Activated CD4-positive, alpha-beta memory T cell treated with anti-CD3 and anti-CD28 coated beads, Interleukin-2, amount 10 ng/mL, durations not matched to agents 7 days and 5 days (primary cell): ENCODE results near the gene CHAT. TPM values are rescaled to one million over a fixed set of nuclear protein-coding genes. Genes with fewer than 3 reads are reported as not detected.

Source experiments
- CTCF ChIA-PET: fragments of 350-600 bp; sonication (Branson Sonifier 250); formaldehyde crosslinking; loops from one replicate; lab custom pipeline; 2021; ENCODE audit warnings: antibody characterized with exemption, inconsistent platforms; lab: Charles Lee
- POLR2A ChIA-PET: fragments of 350-600 bp; sonication (Branson Sonifier 250); formaldehyde crosslinking; loops from one replicate; lab custom pipeline; 2021; ENCODE audit warnings: antibody characterized with exemption; lab: Charles Lee
- DNase-seq: peaks from one replicate; pipeline ENCODE4 v3.0.0-alpha.2; 2020
- H3K27ac Mint-ChIP-seq: one replicate; pipeline ENCODE4 v1.8.0; 2021; ENCODE audit warnings: mild to moderate bottlenecking, mixed read lengths
- H3K27me3 Mint-ChIP-seq: one replicate; pipeline ENCODE4 v1.8.0; 2021; ENCODE audit warnings: mixed read lengths
- H3K36me3 Mint-ChIP-seq: one replicate; pipeline ENCODE4 v1.8.0; 2021; ENCODE audit warnings: low read depth, mixed read lengths
- H3K4me1 Mint-ChIP-seq: one replicate; pipeline ENCODE4 v1.8.0; 2021; ENCODE audit warnings: mixed read lengths
- H3K4me3 Mint-ChIP-seq: one replicate; pipeline ENCODE4 v1.8.0; 2021; ENCODE audit warnings: mild to moderate bottlenecking, mixed read lengths
- H3K9me3 Mint-ChIP-seq: one replicate; pipeline ENCODE4 v1.8.0; 2021; ENCODE audit warnings: mixed read lengths
- total RNA-seq, 2 experiments: library from RNA; stranded (reverse); gene quantifications; one replicate each; pipeline ENCODE4 v1.2.3, GENCODE V29; 2021

CHAT gene
- total RNA-seq, 2 experiments from 2014 or later = not detected

GRCh38 chr10:49599546-49599945 is 14.3 kb upstream of the CHAT start:
- H3K27me3 Mint-ChIP-seq = peaks cover 3% of the 10 kb centered on the region
- H3K4me1 Mint-ChIP-seq = no peaks in the 10 kb centered on the region
- no peaks in the 10 kb centered on the region for H3K9me3 Mint-ChIP-seq
- no peak for DNase-seq
- H3K27ac Mint-ChIP-seq = no peak overlapping the region
- H3K36me3 Mint-ChIP-seq = no peaks in the 10 kb centered on the region
- H3K4me3 Mint-ChIP-seq = no peak overlapping the region
- ChIA-PET CTCF (no interaction called here), POLR2A (no interaction called here)

GRCh38 chr10:49600046-49600445 is 13.8 kb upstream of the CHAT start:
- DNase-seq = no peak
- Mint-ChIP-seq H3K4me1 (no peaks in the 10 kb centered on the region), H3K27ac (no peak overlapping the region), H3K36me3 (no peaks in the 10 kb centered on the region), H3K27me3 (peaks cover 3% of the 10 kb centered on the region), H3K4me3 (no peak overlapping the region), H3K9me3 (no peaks in the 10 kb centered on the region)
- ChIA-PET CTCF (no interaction called here), POLR2A (no interaction called here)

GRCh38 chr10:49600781-49601400 is 12.9 kb upstream of the CHAT start:
- Mint-ChIP-seq H3K27me3 (peaks cover 3% of the 10 kb centered on the region), H3K36me3 (no peaks in the 10 kb centered on the region), H3K9me3 (no peaks in the 10 kb centered on the region), H3K4me1 (no peaks in the 10 kb centered on the region), H3K4me3 (no peak overlapping the region), H3K27ac (no peak overlapping the region)
- DNase-seq = peak; percentile 5
- POLR2A ChIA-PET = no interaction called here
- CTCF ChIA-PET = no interaction called here

GRCh38 chr10:49601857-49602256 is 12.0 kb upstream of the CHAT start:
- H3K9me3 Mint-ChIP-seq = no peaks in the 10 kb centered on the region
- no peak overlapping the region for H3K27ac Mint-ChIP-seq
- H3K36me3 Mint-ChIP-seq = no peaks in the 10 kb centered on the region
- DNase-seq = peak; percentile 8
- POLR2A ChIA-PET = no interaction called here
- H3K27me3 Mint-ChIP-seq = peaks cover 5% of the 10 kb centered on the region
- no peak overlapping the region for H3K4me3 Mint-ChIP-seq
- peaks cover 3% of the 10 kb centered on the region for H3K4me1 Mint-ChIP-seq
- CTCF ChIA-PET = no interaction called here

GRCh38 chr10:49602380-49603023 is 11.3 kb upstream of the CHAT start:
- CTCF ChIA-PET = interaction anchor here (1.0 kb wide), 1 partner anchor 9 kb away, joined by 3 read pairs; no protein-coding TSS in a partner anchor
- Mint-ChIP-seq H3K27ac (no peak overlapping the region), H3K9me3 (no peaks in the 10 kb centered on the region), H3K27me3 (peaks cover 11% of the 10 kb centered on the region), H3K36me3 (no peaks in the 10 kb centered on the region), H3K4me1 (peaks cover 3% of the 10 kb centered on the region), H3K4me3 (no peak overlapping the region)
- DNase-seq = no peak
- POLR2A ChIA-PET = no interaction called here

- CTCF ChIA-PET = no interaction called here
- Mint-ChIP-seq H3K27me3 (peaks cover 31% of the 10 kb centered on the region), H3K4me3 (no peak overlapping the region), H3K27ac (no peak overlapping the region), H3K4me1 (peaks cover 3% of the 10 kb centered on the region), H3K36me3 (no peaks in the 10 kb centered on the region), H3K9me3 (no peaks in the 10 kb centered on the region)
- POLR2A ChIA-PET = no interaction called here
- DNase-seq = peak; percentile 5
Measured at GRCh38 chr10:49605216-49605938, 8.5 kb upstream of the CHAT start.

- Mint-ChIP-seq H3K9me3 (no peaks in the 10 kb centered on the region), H3K27me3 (peaks cover 33% of the 10 kb centered on the region), H3K27ac (no peak overlapping the region), H3K36me3 (no peaks in the 10 kb centered on the region), H3K4me1 (peaks cover 3% of the 10 kb centered on the region), H3K4me3 (no peak overlapping the region)
- ChIA-PET CTCF (interaction anchor here (1.0 kb wide), 1 partner anchor 13 kb away, joined by 6 read pairs; no protein-coding TSS in a partner anchor), POLR2A (interaction anchor here (0.7 kb wide), 1 partner anchor 673 kb away, joined by 3 read pairs; no protein-coding TSS in a partner anchor)
- DNase-seq = peak; percentile 7
Measured at GRCh38 chr10:49605939-49606509, 7.8 kb upstream of the CHAT start.

GRCh38 chr10:49606981-49607535 is 6.8 kb upstream of the CHAT start:
- Mint-ChIP-seq H3K27ac (no peak overlapping the region), H3K36me3 (peaks cover 5% of the 10 kb centered on the region), H3K27me3 (peaks cover 43% of the 10 kb centered on the region), H3K4me1 (peaks cover 3% of the 10 kb centered on the region), H3K9me3 (no peaks in the 10 kb centered on the region), H3K4me3 (no peak overlapping the region)
- DNase-seq = peak; percentile 82
- ChIA-PET CTCF (interaction anchor here (1.0 kb wide), 1 partner anchor 14 kb away, joined by 6 read pairs; no protein-coding TSS in a partner anchor), POLR2A (interaction anchor here (0.7 kb wide), 1 partner anchor 672 kb away, joined by 3 read pairs; no protein-coding TSS in a partner anchor)

GRCh38 chr10:49608166-49609005 is 5.5 kb upstream of the CHAT start:
- ChIA-PET POLR2A (no interaction called here), CTCF (no interaction called here)
- Mint-ChIP-seq H3K4me3 (no peak overlapping the region), H3K27ac (peak overlapping the region; percentile 21), H3K36me3 (peaks cover 12% of the 10 kb centered on the region), H3K4me1 (peaks cover 5% of the 10 kb centered on the region), H3K9me3 (no peaks in the 10 kb centered on the region), H3K27me3 (peaks cover 56% of the 10 kb centered on the region)
- no peak for DNase-seq

- Mint-ChIP-seq H3K36me3 (peaks cover 12% of the 10 kb centered on the region), H3K4me3 (no peak overlapping the region), H3K9me3 (no peaks in the 10 kb centered on the region), H3K27ac (no peak overlapping the region), H3K27me3 (peaks cover 59% of the 10 kb centered on the region), H3K4me1 (peaks cover 5% of the 10 kb centered on the region)
- ChIA-PET CTCF (no interaction called here), POLR2A (no interaction called here)
- DNase-seq = no peak
Measured at GRCh38 chr10:49609006-49609282, 4.9 kb upstream of the CHAT start.

GRCh38 chr10:49609283-49610113 is 4.3 kb upstream of the CHAT start:
- ChIA-PET CTCF (no interaction called here), POLR2A (no interaction called here)
- DNase-seq = no peak
- peaks cover 12% of the 10 kb centered on the region for H3K36me3 Mint-ChIP-seq
- H3K27ac Mint-ChIP-seq = no peak overlapping the region
- no peak overlapping the region for H3K4me3 Mint-ChIP-seq
- H3K27me3 Mint-ChIP-seq = peaks cover 62% of the 10 kb centered on the region
- no peaks in the 10 kb centered on the region for H3K9me3 Mint-ChIP-seq
- peaks cover 5% of the 10 kb centered on the region for H3K4me1 Mint-ChIP-seq

- no peaks in the 10 kb centered on the region for H3K9me3 Mint-ChIP-seq
- ChIA-PET POLR2A (no interaction called here), CTCF (no interaction called here)
- H3K4me3 Mint-ChIP-seq = no peak within 1 kb of the TSS
- peaks cover 12% of the 10 kb centered on the region for H3K36me3 Mint-ChIP-seq
- no peak for DNase-seq
- H3K27me3 Mint-ChIP-seq = peaks cover 66% of the 10 kb centered on the region
- no peak within 1 kb of the TSS for H3K27ac Mint-ChIP-seq
- peaks cover 5% of the 10 kb centered on the region for H3K4me1 Mint-ChIP-seq
Measured at GRCh38 chr10:49610114-49610457, 3.8 kb upstream of the CHAT start, which contains the start of gene SLC18A3. TSS of gene SLC18A3 (plus strand) at chr10:49610310. CDS start at chr10:49610741, 431 bp downstream.
